ENCODE measurements around the gene LIPC. TPM values are rescaled to one million over a fixed set of nuclear protein-coding genes. Genes with fewer than 3 reads are reported as not detected.

Gene LIPC
- total and polyA plus RNA-seq, 2 of the 4 experiments (the other 2 are of a cell fraction): 0.07 TPM; not detected in 1

DNA sequence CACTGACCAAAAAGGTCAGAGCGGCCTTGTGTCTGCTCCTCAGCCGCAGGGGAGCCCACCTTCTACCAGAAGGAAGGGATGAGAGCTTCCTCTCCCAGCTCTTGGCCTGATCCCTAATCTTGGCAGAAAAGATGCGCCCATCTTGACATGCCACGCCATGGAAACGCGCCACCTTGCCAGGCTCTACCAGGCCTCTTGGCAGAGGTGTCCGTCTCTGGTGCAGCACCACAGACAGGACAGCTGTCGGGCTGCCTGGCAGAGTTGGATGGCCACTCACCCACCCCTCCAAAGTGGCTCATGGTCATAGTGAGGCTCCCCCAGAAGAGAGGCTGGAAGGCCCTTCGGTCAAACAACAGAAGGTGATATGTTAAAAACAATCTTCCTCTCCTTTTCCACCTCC lies 105.2 kb downstream of the LIPC start:
- no peaks in the 10 kb centered on the region for H3K79me1 ChIP-seq (ENCODE audit: low read depth in 1 of 2, low read length in 2 of 2)
- no TSS peak for BruUV-seq (replicated peaks)
- DNase-seq: no peak
- no peak for ATAC-seq (ENCODE audit: low read depth)
- H3K36me3 ChIP-seq (ENCODE audit: control insufficient read depth, insufficient read depth, low read length): no peaks in the 10 kb centered on the region
- no peak overlapping the region for H2BK120ac ChIP-seq (ENCODE audit: low read depth, low read length)
- intact Hi-C loops (cut with micrococcal nuclease) (no loop called here), in situ Hi-C loops (cut with MboI; ENCODE audit: low sequenced_read_pairs) (no loop called here), dilution Hi-C loops (cut with HindIII; ENCODE audit: low sequenced_read_pairs, unreplicated experiment) (no loop called here)
- no peaks in the 10 kb centered on the region for H4K20me1 ChIP-seq (ENCODE audit: insufficient read depth, low read length)
- H2BK15ac ChIP-seq (ENCODE audit: low read depth, low read length): no peak overlapping the region
- no CpG with 5 or more reads among the region's 9 CpGs for WGBS, 2 experiments (ENCODE audit: extremely low coverage in 2 of 2, insufficient read length in 1 of 2)
- no peaks in the 10 kb centered on the region for H3K4me1 ChIP-seq (ENCODE audit: control insufficient read depth, insufficient read depth, low read length)
- H3K4ac ChIP-seq (ENCODE audit: low read depth, low read length): no peak overlapping the region
- no peak overlapping the region for H3K4me3 ChIP-seq (ENCODE audit: insufficient read depth, low read depth, low read length)
- TF ChIP-seq, protein P1, sequence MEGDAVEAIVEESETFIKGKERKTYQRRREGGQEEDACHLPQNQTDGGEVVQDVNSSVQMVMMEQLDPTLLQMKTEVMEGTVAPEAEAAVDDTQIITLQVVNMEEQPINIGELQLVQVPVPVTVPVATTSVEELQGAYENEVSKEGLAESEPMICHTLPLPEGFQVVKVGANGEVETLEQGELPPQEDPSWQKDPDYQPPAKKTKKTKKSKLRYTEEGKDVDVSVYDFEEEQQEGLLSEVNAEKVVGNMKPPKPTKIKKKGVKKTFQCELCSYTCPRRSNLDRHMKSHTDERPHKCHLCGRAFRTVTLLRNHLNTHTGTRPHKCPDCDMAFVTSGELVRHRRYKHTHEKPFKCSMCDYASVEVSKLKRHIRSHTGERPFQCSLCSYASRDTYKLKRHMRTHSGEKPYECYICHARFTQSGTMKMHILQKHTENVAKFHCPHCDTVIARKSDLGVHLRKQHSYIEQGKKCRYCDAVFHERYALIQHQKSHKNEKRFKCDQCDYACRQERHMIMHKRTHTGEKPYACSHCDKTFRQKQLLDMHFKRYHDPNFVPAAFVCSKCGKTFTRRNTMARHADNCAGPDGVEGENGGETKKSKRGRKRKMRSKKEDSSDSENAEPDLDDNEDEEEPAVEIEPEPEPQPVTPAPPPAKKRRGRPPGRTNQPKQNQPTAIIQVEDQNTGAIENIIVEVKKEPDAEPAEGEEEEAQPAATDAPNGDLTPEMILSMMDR (conservative IDR thresholded peaks at IDR 0.05; ENCODE audit: low read depth, low read length): no peak
- TF ChIP-seq MAFK (IDR thresholded peaks at IDR 0.05; ENCODE audit: low read depth, low read length) (no peak), MAZ (IDR thresholded peaks at IDR 0.05; ENCODE audit: borderline replicate concordance, low read depth, low read length) (no peak), RCOR1 (IDR thresholded peaks at IDR 0.05; ENCODE audit: insufficient replicate concordance, low read length) (no peak), CEBPB (IDR thresholded peaks at IDR 0.05; ENCODE audit: low read depth, low read length) (no peak), RAD21 (IDR thresholded peaks at IDR 0.05; ENCODE audit: low read length) (no peak), SMC3 (IDR thresholded peaks at IDR 0.05; ENCODE audit: low read depth, low read length) (no peak), BHLHE40 (IDR thresholded peaks at IDR 0.05; ENCODE audit: low read depth, low read length) (no peak), POLR2A (IDR thresholded peaks at IDR 0.05; ENCODE audit: low read depth, low read length) (no peak), NFE2L2 (IDR thresholded peaks at IDR 0.05; ENCODE audit: low read depth, low read length) (no peak), RFX5 (IDR thresholded peaks at IDR 0.05; ENCODE audit: low read depth, low read length) (no peak), CHD1 (IDR thresholded peaks at IDR 0.05; ENCODE audit: low read depth, low read length) (no peak)
- TF ChIP-seq, protein P2, sequence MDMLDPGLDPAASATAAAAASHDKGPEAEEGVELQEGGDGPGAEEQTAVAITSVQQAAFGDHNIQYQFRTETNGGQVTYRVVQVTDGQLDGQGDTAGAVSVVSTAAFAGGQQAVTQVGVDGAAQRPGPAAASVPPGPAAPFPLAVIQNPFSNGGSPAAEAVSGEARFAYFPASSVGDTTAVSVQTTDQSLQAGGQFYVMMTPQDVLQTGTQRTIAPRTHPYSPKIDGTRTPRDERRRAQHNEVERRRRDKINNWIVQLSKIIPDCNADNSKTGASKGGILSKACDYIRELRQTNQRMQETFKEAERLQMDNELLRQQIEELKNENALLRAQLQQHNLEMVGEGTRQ (IDR thresholded peaks at IDR 0.05; ENCODE audit: low read depth, low read length): no peak
- TF ChIP-seq, protein P3, sequence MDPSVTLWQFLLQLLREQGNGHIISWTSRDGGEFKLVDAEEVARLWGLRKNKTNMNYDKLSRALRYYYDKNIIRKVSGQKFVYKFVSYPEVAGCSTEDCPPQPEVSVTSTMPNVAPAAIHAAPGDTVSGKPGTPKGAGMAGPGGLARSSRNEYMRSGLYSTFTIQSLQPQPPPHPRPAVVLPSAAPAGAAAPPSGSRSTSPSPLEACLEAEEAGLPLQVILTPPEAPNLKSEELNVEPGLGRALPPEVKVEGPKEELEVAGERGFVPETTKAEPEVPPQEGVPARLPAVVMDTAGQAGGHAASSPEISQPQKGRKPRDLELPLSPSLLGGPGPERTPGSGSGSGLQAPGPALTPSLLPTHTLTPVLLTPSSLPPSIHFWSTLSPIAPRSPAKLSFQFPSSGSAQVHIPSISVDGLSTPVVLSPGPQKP (IDR thresholded peaks at IDR 0.05; ENCODE audit: borderline replicate concordance, low read depth, low read length): no peak
- H2AK9ac ChIP-seq (replicated peaks; ENCODE audit: low read depth, low read length, poor library complexity): no peak overlapping the region
- peaks cover 17% of the 10 kb centered on the region for H3K27me3 ChIP-seq (ENCODE audit: control insufficient read depth, insufficient read depth, low read length)
- CTCF ChIA-PET: no interaction called here
- no peak overlapping the region for H3K9ac ChIP-seq (ENCODE audit: low read depth, low read length)
- no peak overlapping the region for H2BK5ac ChIP-seq (ENCODE audit: low read depth, low read length, poor library complexity, severe bottlenecking)
- H2BK20ac ChIP-seq (ENCODE audit: low read depth, low read length): no peak overlapping the region
- no peak overlapping the region for H3K18ac ChIP-seq (ENCODE audit: low read depth, low read length)
- no peak overlapping the region for H4K8ac ChIP-seq (ENCODE audit: low read depth in 2 of 2, low read length in 2 of 2)
- no peak overlapping the region for H2AK5ac ChIP-seq (ENCODE audit: low read depth, low read length)
- H3K9me3 ChIP-seq (ENCODE audit: control insufficient read depth, insufficient read depth, low read length): no peaks in the 10 kb centered on the region
- no peak overlapping the region for H3K14ac ChIP-seq (replicated peaks; ENCODE audit: low read depth, low read length)
- H3K23ac ChIP-seq (ENCODE audit: low read depth, low read length): no peak overlapping the region
- no peak overlapping the region for H3K56ac ChIP-seq (ENCODE audit: extremely low read depth, insufficient read depth, low read length)
- no peak overlapping the region for H3K27ac ChIP-seq (ENCODE audit: insufficient read depth, low read length)
- POLR2A ChIA-PET (ENCODE audit: unreplicated experiment): no interaction called here
- H3K9me1 ChIP-seq (ENCODE audit: insufficient read depth, low read length): no peaks in the 10 kb centered on the region
- no peak overlapping the region for H2AFZ ChIP-seq (replicated peaks; ENCODE audit: low read length, poor library complexity)
- H4K5ac ChIP-seq (ENCODE audit: low read depth, low read length): no peak overlapping the region
- no peak overlapping the region for H4K91ac ChIP-seq (ENCODE audit: insufficient read depth, low read depth, low read length)
- H3K4me2 ChIP-seq (ENCODE audit: low read depth, low read length): no peak overlapping the region

All from IMR-90 (cell line).